Middle frontal gyrus (tissue), 1 donor: ENCODE measurements around the gene TFDP2.
"Not testable (repeated sequence)": the region's sequence is repeated elsewhere in the genome, so short reads cannot be mapped to it uniquely, and the experiment has no call there.

Source experiments
- DNase-seq: peaks from one replicate; pipeline ENCODE4 v3.0.0-alpha.2; 2015; ENCODE audit warnings: low spot score; ENCODE audit errors: extremely low spot score

Gene TFDP2

GRCh38 chr3:142127941-142128658 is 21.2 kb downstream of the TFDP2 start:
- DNase-seq: no peak

DNA sequence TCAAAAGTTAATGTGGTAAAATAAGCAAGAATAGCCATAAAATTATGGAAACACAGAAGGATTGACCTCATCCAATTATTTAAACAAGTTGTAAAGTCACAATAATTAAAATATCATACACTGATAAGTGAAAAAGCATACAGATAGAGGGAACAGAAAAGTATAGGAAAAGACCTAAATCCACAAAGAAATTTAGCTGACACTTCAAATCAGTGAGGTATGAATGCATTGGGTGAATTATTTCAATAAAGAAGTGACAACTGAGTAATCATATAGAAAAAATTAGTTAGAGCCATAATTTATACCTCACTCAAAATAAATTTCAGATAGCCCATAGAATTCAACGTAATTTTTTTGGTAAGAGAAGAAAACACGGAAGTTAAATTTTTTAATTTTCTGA is 25.1 kb downstream of the TFDP2 start:
- DNase-seq: no peak

GRCh38 chr3:142120707-142121106 is 28.6 kb downstream of the TFDP2 start:
- DNase-seq: no peak

DNA sequence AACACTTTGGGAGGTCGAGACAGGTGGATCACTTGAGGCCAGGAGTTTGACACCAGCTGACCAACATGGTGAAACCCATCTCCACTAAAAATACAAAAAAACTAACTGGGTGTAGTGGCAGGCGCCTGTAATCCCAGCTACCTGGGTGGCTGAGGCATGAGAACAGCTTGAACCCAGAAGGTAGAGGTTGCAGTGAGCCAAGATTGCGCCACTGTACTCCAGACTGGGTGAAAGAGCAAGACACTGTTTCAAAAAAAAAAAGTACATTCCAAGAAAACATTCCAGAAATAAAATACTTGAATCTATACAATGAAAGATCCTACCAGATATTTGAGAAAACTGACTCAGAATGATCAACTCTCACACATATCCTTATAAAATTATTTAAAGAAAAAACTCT is 30.4 kb downstream of the TFDP2 start:
- no peak for DNase-seq

- no peak for DNase-seq
Observed at GRCh38 chr3:142117056-142117851, 32.1 kb downstream of the TFDP2 start.

DNA sequence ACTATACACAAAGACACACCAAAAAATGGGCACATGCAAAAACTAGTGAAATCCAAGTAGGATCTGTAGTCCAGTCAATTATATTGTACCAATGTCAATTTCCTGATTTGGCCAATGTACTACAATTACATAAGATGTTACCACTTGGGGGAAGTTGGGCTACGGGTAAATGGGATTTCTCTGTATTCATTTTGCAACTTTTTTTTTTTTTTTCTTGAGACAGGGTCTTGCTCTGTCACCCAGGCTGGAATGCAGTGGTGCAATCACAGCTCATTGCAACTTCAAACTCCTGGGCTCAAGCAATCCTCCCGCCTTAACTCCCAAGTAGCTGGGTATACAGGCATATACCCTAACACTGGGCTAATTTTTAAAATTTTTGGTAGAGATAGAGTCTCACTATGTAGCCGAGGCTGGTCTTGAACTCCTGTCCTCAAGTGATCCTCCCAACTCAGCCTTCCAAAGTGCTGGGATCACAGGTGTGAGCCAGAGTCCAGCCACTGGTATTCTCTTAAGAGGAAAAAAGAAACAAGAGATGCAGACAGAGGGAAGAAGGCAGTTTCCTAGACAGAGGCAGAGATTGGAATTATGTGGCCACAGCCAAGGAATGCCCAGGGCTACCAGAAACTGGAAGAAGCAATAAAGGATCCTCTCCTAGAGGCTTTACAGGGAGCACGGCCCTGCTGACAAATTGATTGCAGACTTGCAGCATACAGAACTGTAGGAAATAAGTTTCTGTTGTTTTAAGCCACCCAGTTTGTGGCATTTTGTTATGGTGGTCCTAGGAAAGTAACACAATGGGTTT is 33.3 kb downstream of the TFDP2 start:
- DNase-seq: no peak

DNA sequence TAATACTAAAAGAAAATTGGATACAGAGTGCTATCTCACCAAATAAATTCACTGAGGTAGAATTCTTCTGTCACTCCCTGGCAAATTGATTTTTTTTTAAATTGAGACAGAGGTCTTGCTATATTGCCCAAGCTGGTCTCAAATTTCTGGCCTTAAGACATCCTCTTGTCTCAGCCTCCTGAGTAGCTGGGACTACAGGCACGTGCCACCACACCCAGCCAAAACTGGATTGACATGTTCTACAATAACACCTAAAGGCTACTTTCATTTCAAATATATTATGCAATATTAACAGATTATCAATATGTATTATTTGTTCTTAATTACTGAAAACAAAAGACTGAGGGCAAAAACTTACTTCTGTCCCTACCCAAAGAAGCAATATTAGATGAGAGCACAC is 36.7 kb downstream of the TFDP2 start:
- DNase-seq: no peak

- no peak for DNase-seq
Observed at GRCh38 chr3:142106548-142106947, 42.8 kb downstream of the TFDP2 start.

- no peak for DNase-seq
Observed at GRCh38 chr3:142105991-142106390, 43.4 kb downstream of the TFDP2 start.

- DNase-seq: no peak
Observed at GRCh38 chr3:142104763-142105162, 44.6 kb downstream of the TFDP2 start.

GRCh38 chr3:142098964-142099363 is 50.4 kb downstream of the TFDP2 start:
- DNase-seq: no peak

DNA sequence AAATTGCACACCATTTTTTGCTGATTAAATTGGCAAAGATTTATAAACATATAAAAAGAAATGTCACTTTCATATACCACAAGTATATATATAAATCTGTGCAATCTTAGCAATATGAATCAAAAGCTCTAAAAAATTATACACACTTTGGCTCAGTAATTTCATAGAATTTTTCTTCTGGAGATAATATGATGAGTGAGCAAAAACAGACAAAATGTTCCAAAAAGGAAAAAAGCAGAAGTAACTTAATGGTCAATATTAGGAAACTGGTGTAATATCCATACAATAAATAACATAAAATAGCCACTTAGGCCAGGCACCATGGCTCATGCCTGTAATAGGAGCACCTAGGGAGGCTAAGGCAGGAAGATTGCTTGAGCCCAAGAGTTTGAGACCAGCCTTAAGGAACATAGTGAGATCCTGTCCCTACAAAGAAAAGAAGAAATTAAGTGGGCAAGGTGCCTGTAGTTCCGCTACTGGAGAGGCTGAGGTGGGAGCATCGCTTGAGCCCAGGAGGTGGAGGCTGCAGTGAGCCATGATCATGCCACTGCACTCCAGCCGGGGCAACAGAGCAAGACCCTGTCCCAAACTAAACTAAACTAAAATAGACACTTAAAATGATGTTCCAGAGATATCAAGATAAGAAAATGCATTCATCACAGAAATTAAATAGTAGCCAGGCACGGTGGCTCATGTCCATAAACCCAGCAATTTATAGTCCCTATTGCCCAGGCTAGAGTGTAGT is 52.1 kb downstream of the TFDP2 start:
- DNase-seq: no peak

GRCh38 chr3:142095841-142096240 is 53.5 kb downstream of the TFDP2 start:
- no peak for DNase-seq

DNA sequence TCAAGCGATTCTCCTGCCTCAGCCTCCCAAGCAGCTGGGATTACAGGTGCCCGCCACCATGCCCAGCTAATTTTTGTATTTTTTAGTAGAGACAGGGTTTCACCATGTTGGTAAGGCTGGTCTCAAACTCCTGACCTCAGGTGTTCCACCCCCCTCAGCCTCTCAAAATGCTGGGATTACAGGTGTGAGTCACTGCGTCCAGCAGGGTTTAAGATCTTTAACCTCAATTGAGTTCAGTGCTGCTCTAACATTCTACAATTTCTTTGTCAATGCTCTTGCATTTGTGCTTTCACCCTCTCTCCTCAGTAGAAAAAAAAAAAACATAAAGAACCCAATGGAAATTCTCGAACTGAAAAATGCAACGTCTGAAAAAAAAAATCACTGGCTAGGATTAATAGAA is 60.4 kb downstream of the TFDP2 start:
- not testable (repeated sequence) for DNase-seq

DNA sequence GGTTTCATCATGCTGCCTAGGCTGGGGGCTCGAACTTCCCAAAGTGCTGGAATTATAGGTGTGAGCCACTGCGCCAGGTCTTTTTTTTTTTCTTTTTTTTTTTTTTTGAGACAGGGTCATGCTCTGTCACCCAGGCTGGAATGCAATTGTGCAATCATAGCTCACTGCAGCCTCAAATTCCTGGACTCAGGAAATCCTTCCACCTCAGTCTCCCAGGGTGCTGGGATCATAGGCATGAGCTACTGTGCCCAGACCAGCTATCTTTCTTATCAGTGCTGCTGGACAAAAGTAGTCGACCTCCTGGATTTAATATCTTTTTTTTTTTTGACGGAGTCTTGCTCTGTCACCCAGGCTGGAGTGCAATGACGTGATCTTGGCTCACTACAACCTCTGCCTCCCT is 60.8 kb downstream of the TFDP2 start:
- no peak for DNase-seq

DNA sequence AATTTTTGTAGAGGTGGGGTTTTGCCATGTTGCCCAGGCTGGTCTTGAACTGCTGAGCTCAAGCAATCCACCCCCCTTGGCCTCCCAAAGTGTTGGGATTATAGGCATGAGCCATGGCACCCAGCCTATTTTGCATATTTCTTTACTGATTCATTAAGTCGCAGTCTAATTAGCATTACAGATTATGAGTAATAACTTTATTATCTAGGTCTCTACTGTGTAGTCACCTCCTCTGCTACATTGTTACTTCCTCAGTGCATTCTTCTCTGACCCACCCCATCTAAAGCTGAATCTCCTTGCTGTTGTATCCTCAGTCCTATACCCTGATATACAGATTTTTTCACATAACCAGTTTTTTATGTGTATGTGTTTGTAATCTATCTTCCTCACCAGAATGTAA is 61.7 kb downstream of the TFDP2 start:
- no peak for DNase-seq

GRCh38 chr3:142086581-142087090 is 62.7 kb downstream of the TFDP2 start:
- no peak for DNase-seq

DNA sequence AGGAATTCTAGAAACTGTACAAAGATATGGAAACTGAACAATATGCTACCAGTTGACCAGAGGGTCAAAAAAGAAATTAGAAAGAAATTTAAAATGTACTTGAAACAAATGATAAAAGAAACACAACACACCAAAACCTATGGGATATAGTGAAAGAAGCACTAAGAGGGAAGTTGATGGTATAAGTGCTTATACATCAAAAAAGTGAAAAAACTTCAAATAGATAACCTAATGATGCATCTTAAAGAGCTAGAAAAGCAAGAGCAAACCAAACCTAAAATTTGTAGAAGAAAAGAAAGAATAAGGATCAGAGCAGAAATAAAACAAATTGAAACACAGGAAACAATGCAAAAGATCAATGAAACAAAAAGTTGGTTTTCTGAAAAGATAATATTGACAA is 68.2 kb downstream of the TFDP2 start:
- no peak for DNase-seq

DNA sequence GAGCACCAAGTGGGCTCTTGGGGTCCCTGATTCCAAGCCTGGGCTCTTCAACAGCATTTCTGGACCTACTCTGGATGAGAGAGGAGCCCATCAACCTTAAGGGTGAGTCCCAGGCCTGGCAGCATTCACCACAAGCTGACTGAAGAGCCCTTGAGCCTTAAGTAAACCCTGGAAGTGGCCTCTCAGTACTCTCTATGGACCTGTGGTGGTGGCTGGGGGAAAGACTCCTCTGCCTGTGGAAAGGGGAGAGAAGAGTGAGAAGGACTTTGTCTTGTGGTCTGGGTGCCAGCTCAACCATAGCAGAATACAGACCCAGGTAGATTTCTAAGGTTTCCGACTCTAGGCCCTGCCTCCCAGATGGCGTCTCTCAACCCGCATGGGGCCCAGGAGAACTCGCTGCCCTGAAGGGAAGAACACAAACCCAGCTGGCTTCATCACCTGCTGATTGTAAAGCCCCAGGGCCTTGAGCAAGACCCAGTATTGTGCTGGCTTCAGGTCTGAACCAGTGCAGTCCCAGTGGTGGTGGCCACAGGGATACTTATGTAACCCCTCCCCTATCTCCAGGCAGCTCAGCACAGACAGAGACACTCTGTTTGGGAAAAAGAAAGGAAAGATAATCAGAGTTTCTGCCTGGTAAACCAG is 71.4 kb downstream of the TFDP2 start:
- DNase-seq: no peak

- no peak for DNase-seq
Observed at GRCh38 chr3:142077155-142077858, 72.0 kb downstream of the TFDP2 start.
